ENCODE results near the gene ZNF280B. TPM values are rescaled to one million over a fixed set of nuclear protein-coding genes. Genes with fewer than 3 reads are reported as not detected.

Gene ZNF280B
- total RNA-seq, 1 experiment from 2014 or later: 7.7 TPM

GRCh38 chr22:22555596-22555995 is 47.1 kb upstream of the ZNF280B start:
- H3K36me3 ChIP-seq (ENCODE audit: insufficient read depth, low read length, poor library complexity, severe bottlenecking): no peaks in the 10 kb centered on the region
- ChIA-PET POLR2A (ENCODE audit: low non-redundant PET) (no interaction called here), CTCF (interaction anchor here (0.6 kb wide), 1 partner anchor 71 kb away, joined by 3 read pairs; no protein-coding TSS in a partner anchor)
- peaks cover 7% of the 10 kb centered on the region for H3K4me1 ChIP-seq (ENCODE audit: insufficient read depth, low read length, poor library complexity, severe bottlenecking)
- intact Hi-C loops (cut with micrococcal nuclease; ENCODE audit: unreplicated experiment): no loop called here
- H3K9me3 ChIP-seq (ENCODE audit: low read depth, low read length, poor library complexity, severe bottlenecking): no peaks in the 10 kb centered on the region
- TF ChIP-seq CTCF (conservative IDR thresholded peaks at IDR 0.05; ENCODE audit: low read depth, low read length) (no peak), EZH2 (IDR thresholded peaks at IDR 0.05; ENCODE audit: borderline replicate concordance, low read depth, low read length, poor library complexity, severe bottlenecking) (no peak)
- no peaks in the 10 kb centered on the region for H3K27me3 ChIP-seq (replicated peaks; ENCODE audit: insufficient read depth, low read depth, low read length, poor library complexity)
- no peak overlapping the region for H3K27ac ChIP-seq (ENCODE audit: low read depth, low read length, poor library complexity, severe bottlenecking)
- BruUV-seq (replicated peaks): no TSS peak
- H3K4me3 ChIP-seq (ENCODE audit: low read depth, low read length, poor library complexity, severe bottlenecking): no peak overlapping the region
- no peak for DNase-seq (ENCODE audit: low spot score)

- BruUV-seq (replicated peaks): no TSS peak
- intact Hi-C loops (cut with micrococcal nuclease; ENCODE audit: unreplicated experiment): no loop called here
- POLR2A ChIA-PET (ENCODE audit: low non-redundant PET): no interaction called here
These were observed 46.2 kb upstream of the ZNF280B start for GRCh38 chr22:22554587-22555284.

GRCh38 chr22:22553735-22554586 is 45.4 kb upstream of the ZNF280B start:
- ChIA-PET POLR2A (ENCODE audit: low non-redundant PET) (no interaction called here), CTCF (interaction anchor here (0.7 kb wide), 1 partner anchor 22 kb away, joined by 3 read pairs; no protein-coding TSS in a partner anchor)
- H3K36me3 ChIP-seq (ENCODE audit: insufficient read depth, low read length, poor library complexity, severe bottlenecking): no peaks in the 10 kb centered on the region
- intact Hi-C loops (cut with micrococcal nuclease; ENCODE audit: unreplicated experiment): no loop called here
- H3K4me3 ChIP-seq (ENCODE audit: low read depth, low read length, poor library complexity, severe bottlenecking): no peak overlapping the region
- TF ChIP-seq EZH2 (IDR thresholded peaks at IDR 0.05; ENCODE audit: borderline replicate concordance, low read depth, low read length, poor library complexity, severe bottlenecking) (no peak), CTCF (conservative IDR thresholded peaks at IDR 0.05; ENCODE audit: low read depth, low read length) (no peak)
- H3K27me3 ChIP-seq (replicated peaks; ENCODE audit: insufficient read depth, low read depth, low read length, poor library complexity): no peaks in the 10 kb centered on the region
- DNase-seq (ENCODE audit: low spot score): no peak
- no TSS peak for BruUV-seq (replicated peaks)
- H3K4me1 ChIP-seq (ENCODE audit: insufficient read depth, low read length, poor library complexity, severe bottlenecking): peaks cover 6% of the 10 kb centered on the region
- H3K27ac ChIP-seq (ENCODE audit: low read depth, low read length, poor library complexity, severe bottlenecking): no peak overlapping the region
- no peaks in the 10 kb centered on the region for H3K9me3 ChIP-seq (ENCODE audit: low read depth, low read length, poor library complexity, severe bottlenecking)

More at GRCh38 chr22:22554587-22555284, 46.2 kb upstream of the ZNF280B start:
- Histone ChIP-seq H3K27ac (ENCODE audit: low read depth, low read length, poor library complexity, severe bottlenecking) (no peak overlapping the region), H3K9me3 (ENCODE audit: low read depth, low read length, poor library complexity, severe bottlenecking) (no peaks in the 10 kb centered on the region), H3K4me1 (ENCODE audit: insufficient read depth, low read length, poor library complexity, severe bottlenecking) (peaks cover 7% of the 10 kb centered on the region), H3K27me3 (replicated peaks; ENCODE audit: insufficient read depth, low read depth, low read length, poor library complexity) (no peaks in the 10 kb centered on the region), H3K4me3 (ENCODE audit: low read depth, low read length, poor library complexity, severe bottlenecking) (no peak overlapping the region), H3K36me3 (ENCODE audit: insufficient read depth, low read length, poor library complexity, severe bottlenecking) (no peaks in the 10 kb centered on the region)
- TF ChIP-seq CTCF (conservative IDR thresholded peaks at IDR 0.05; ENCODE audit: low read depth, low read length) (no peak), EZH2 (IDR thresholded peaks at IDR 0.05; ENCODE audit: borderline replicate concordance, low read depth, low read length, poor library complexity, severe bottlenecking) (no peak)
- CTCF ChIA-PET: interaction anchor here (0.7 kb wide), 1 partner anchor 22 kb away, joined by 3 read pairs; no protein-coding TSS in a partner anchor
- no peak for DNase-seq (ENCODE audit: low spot score)

Measured in A673 (cell line).